Measurements from ENCODE around the gene GPAM. TPM values are rescaled to one million over a fixed set of nuclear protein-coding genes. Genes with fewer than 3 reads are reported as not detected.
"Not testable (repeated sequence)": the region's sequence is repeated elsewhere in the genome, so short reads cannot be mapped to it uniquely, and the experiment has no call there.

GPAM gene
- total and polyA plus RNA-seq, 7 experiments from 2014 or later, result 2.6 to 11.3 (median 4.3) TPM

- H3K36me3 Mint-ChIP-seq, result no peaks in the 10 kb centered on the region
- intact Hi-C loops (cut with micrococcal nuclease), result no loop called here
- H3K27ac Mint-ChIP-seq, result no peak overlapping the region
- no peak for DNase-seq
- no peak for ATAC-seq
- no peak overlapping the region for H3K27ac ChIP-seq (ENCODE audit: low read depth, low read length)
- H3K27me3 ChIP-seq (ENCODE audit: control insufficient read depth in 2 of 2, insufficient read depth in 2 of 2, low read length in 2 of 2), result no peaks in the 10 kb centered on the region
- no peak overlapping the region for H3K4me3 ChIP-seq (ENCODE audit: low read length)
- POLR2A ChIA-PET, result no interaction called here
- CTCF ChIA-PET, result no interaction called here
- no peaks in the 10 kb centered on the region for H3K9me3 ChIP-seq (ENCODE audit: control insufficient read depth in 2 of 3, low read length in 3 of 3)
- no peaks in the 10 kb centered on the region for H3K4me1 ChIP-seq (ENCODE audit: control insufficient read depth in 2 of 2, insufficient read depth in 2 of 2, low read length in 2 of 2)
- H3K27me3 Mint-ChIP-seq, result peaks cover 9 to 42% (median 26%) of the 10 kb centered on the region in 5 donors
- no peaks in the 10 kb centered on the region for H3K36me3 ChIP-seq (ENCODE audit: control insufficient read depth in 2 of 3, insufficient read depth in 3 of 3, low read length in 3 of 3)
- no peaks in the 10 kb centered on the region for H3K9me3 Mint-ChIP-seq
- no peak overlapping the region for H3K4me3 Mint-ChIP-seq
- H3K4me1 Mint-ChIP-seq, result no peaks in the 10 kb centered on the region
Observed at GRCh38 chr10:112201334-112201733, 17.8 kb upstream of the GPAM start.

- H3K4me1 Mint-ChIP-seq; DNase-seq; H3K27ac ChIP-seq (ENCODE audit: low read depth, low read length); intact Hi-C loops (cut with micrococcal nuclease); POLR2A ChIA-PET; H3K36me3 ChIP-seq (ENCODE audit: control insufficient read depth in 2 of 3, insufficient read depth in 3 of 3, low read length in 3 of 3); ATAC-seq; H3K4me1 ChIP-seq (ENCODE audit: control insufficient read depth in 2 of 2, insufficient read depth in 2 of 2, low read length in 2 of 2); H3K9me3 Mint-ChIP-seq; H3K27ac Mint-ChIP-seq; H3K9me3 ChIP-seq (ENCODE audit: control insufficient read depth in 2 of 3, low read length in 3 of 3); H3K4me3 Mint-ChIP-seq; H3K36me3 Mint-ChIP-seq; CTCF ChIA-PET; H3K27me3 ChIP-seq (ENCODE audit: control insufficient read depth in 2 of 2, insufficient read depth in 2 of 2, low read length in 2 of 2); H3K4me3 ChIP-seq (ENCODE audit: low read length): not testable (repeated sequence)
- peaks cover 9 to 42% (median 26%) of the 10 kb centered on the region in 5 donors for H3K27me3 Mint-ChIP-seq
Observed at GRCh38 chr10:112200259-112200658, 16.7 kb upstream of the GPAM start.

GRCh38 chr10:112197662-112198061 lies 14.1 kb upstream of the GPAM start:
- CTCF ChIA-PET; H3K4me1 ChIP-seq (ENCODE audit: control insufficient read depth in 2 of 2, insufficient read depth in 2 of 2, low read length in 2 of 2); H3K27ac Mint-ChIP-seq; H3K9me3 ChIP-seq (ENCODE audit: control insufficient read depth in 2 of 3, low read length in 3 of 3); POLR2A ChIA-PET; H3K4me3 ChIP-seq (ENCODE audit: low read length); H3K27ac ChIP-seq (ENCODE audit: low read depth, low read length); H3K27me3 ChIP-seq (ENCODE audit: control insufficient read depth in 2 of 2, insufficient read depth in 2 of 2, low read length in 2 of 2); ATAC-seq; H3K36me3 ChIP-seq (ENCODE audit: control insufficient read depth in 2 of 3, insufficient read depth in 3 of 3, low read length in 3 of 3); H3K4me3 Mint-ChIP-seq; intact Hi-C loops (cut with micrococcal nuclease); H3K4me1 Mint-ChIP-seq; DNase-seq; H3K36me3 Mint-ChIP-seq; H3K9me3 Mint-ChIP-seq: not testable (repeated sequence)
- H3K27me3 Mint-ChIP-seq, result peaks cover 7 to 27% (median 14%) of the 10 kb centered on the region in 5 donors

- H3K9me3 ChIP-seq (ENCODE audit: control insufficient read depth in 2 of 3, low read length in 3 of 3), result no peaks in the 10 kb centered on the region
- H3K36me3 ChIP-seq (ENCODE audit: control insufficient read depth in 2 of 3, insufficient read depth in 3 of 3, low read length in 3 of 3), result no peaks in the 10 kb centered on the region
- no peaks in the 10 kb centered on the region for H3K36me3 Mint-ChIP-seq
- no peaks in the 10 kb centered on the region for H3K4me1 Mint-ChIP-seq
- ChIA-PET POLR2A (no interaction called here), CTCF (no interaction called here)
- H3K27ac ChIP-seq (ENCODE audit: low read depth, low read length), result no peak overlapping the region
- no peak overlapping the region for H3K4me3 ChIP-seq (ENCODE audit: low read length)
- intact Hi-C loops (cut with micrococcal nuclease), result no loop called here
- no peaks in the 10 kb centered on the region for H3K4me1 ChIP-seq (ENCODE audit: control insufficient read depth in 2 of 2, insufficient read depth in 2 of 2, low read length in 2 of 2)
- no peaks in the 10 kb centered on the region for H3K27me3 ChIP-seq (ENCODE audit: control insufficient read depth in 2 of 2, insufficient read depth in 2 of 2, low read length in 2 of 2)
- H3K27me3 Mint-ChIP-seq, result peaks cover 0 to 8% (median 0%) of the 10 kb centered on the region in 5 donors
- no peak for ATAC-seq
- H3K4me3 Mint-ChIP-seq, result no peak overlapping the region
- peaks cover 0 to 2% (median 0%) of the 10 kb centered on the region in 11 donors for H3K9me3 Mint-ChIP-seq
- no peak for DNase-seq
- H3K27ac Mint-ChIP-seq, result no peak overlapping the region
Observed at GRCh38 chr10:112195224-112195623, 11.7 kb upstream of the GPAM start.

GRCh38 chr10:112191791-112192190 lies 8.2 kb upstream of the GPAM start:
- ChIA-PET POLR2A (no interaction called here), CTCF (no interaction called here)
- no peak overlapping the region for H3K4me3 Mint-ChIP-seq
- peaks cover 0 to 2% (median 0%) of the 10 kb centered on the region in 7 donors for H3K4me1 Mint-ChIP-seq
- ATAC-seq (no peak), DNase-seq (no peak)
- no peaks in the 10 kb centered on the region for H3K4me1 ChIP-seq (ENCODE audit: control insufficient read depth in 2 of 2, insufficient read depth in 2 of 2, low read length in 2 of 2)
- no peak overlapping the region for H3K27ac Mint-ChIP-seq
- H3K27me3 ChIP-seq (ENCODE audit: control insufficient read depth in 2 of 2, insufficient read depth in 2 of 2, low read length in 2 of 2), result no peaks in the 10 kb centered on the region
- H3K27me3 Mint-ChIP-seq, result peaks cover 0 to 17% (median 4%) of the 10 kb centered on the region in 5 donors
- no peaks in the 10 kb centered on the region for H3K36me3 Mint-ChIP-seq
- H3K9me3 Mint-ChIP-seq, result peaks cover 0 to 4% (median 0%) of the 10 kb centered on the region in 11 donors
- H3K4me3 ChIP-seq (ENCODE audit: low read length), result no peak overlapping the region
- H3K27ac ChIP-seq (ENCODE audit: low read depth, low read length), result no peak overlapping the region
- no peaks in the 10 kb centered on the region for H3K9me3 ChIP-seq (ENCODE audit: control insufficient read depth in 2 of 3, low read length in 3 of 3)
- H3K36me3 ChIP-seq (ENCODE audit: control insufficient read depth in 2 of 3, insufficient read depth in 3 of 3, low read length in 3 of 3), result no peaks in the 10 kb centered on the region
- intact Hi-C loops (cut with micrococcal nuclease), result no loop called here

GRCh38 chr10:112191041-112191590 lies 7.6 kb upstream of the GPAM start:
- no peak overlapping the region for H3K27ac ChIP-seq (ENCODE audit: low read depth, low read length)
- H3K4me3 ChIP-seq (ENCODE audit: low read length), result no peak overlapping the region
- POLR2A ChIA-PET, result no interaction called here
- H3K4me1 Mint-ChIP-seq, result peaks cover 0 to 2% (median 0%) of the 10 kb centered on the region in 7 donors
- peaks cover 0 to 17% (median 4%) of the 10 kb centered on the region in 5 donors for H3K27me3 Mint-ChIP-seq
- no peaks in the 10 kb centered on the region for H3K4me1 ChIP-seq (ENCODE audit: control insufficient read depth in 2 of 2, insufficient read depth in 2 of 2, low read length in 2 of 2)
- no peaks in the 10 kb centered on the region for H3K9me3 ChIP-seq (ENCODE audit: control insufficient read depth in 2 of 3, low read length in 3 of 3)
- CTCF ChIA-PET, result no interaction called here
- no peak overlapping the region for H3K4me3 Mint-ChIP-seq
- H3K36me3 ChIP-seq (ENCODE audit: control insufficient read depth in 2 of 3, insufficient read depth in 3 of 3, low read length in 3 of 3), result no peaks in the 10 kb centered on the region
- no peaks in the 10 kb centered on the region for H3K27me3 ChIP-seq (ENCODE audit: control insufficient read depth in 2 of 2, insufficient read depth in 2 of 2, low read length in 2 of 2)
- intact Hi-C loops (cut with micrococcal nuclease), result no loop called here
- no peak for DNase-seq
- ATAC-seq, result no peak
- H3K9me3 Mint-ChIP-seq, result peaks cover 0 to 5% (median 0%) of the 10 kb centered on the region in 11 donors
- no peaks in the 10 kb centered on the region for H3K36me3 Mint-ChIP-seq
- H3K27ac Mint-ChIP-seq, result no peak overlapping the region

GRCh38 chr10:112189465-112189864 lies 5.9 kb upstream of the GPAM start:
- Mint-ChIP-seq H3K9me3 (peaks cover 0 to 18% (median 6%) of the 10 kb centered on the region in 11 donors), H3K27ac (no peak overlapping the region), H3K4me3 (no peak overlapping the region), H3K27me3 (peaks cover 0 to 17% (median 4%) of the 10 kb centered on the region in 5 donors), H3K4me1 (peaks cover 0 to 7% (median 3%) of the 10 kb centered on the region in 7 donors), H3K36me3 (no peaks in the 10 kb centered on the region)
- ChIA-PET POLR2A (no interaction called here), CTCF (interaction anchor here (0.5 kb wide), 1 partner anchor 1195 kb away, joined by 3 read pairs; no protein-coding TSS in a partner anchor)
- Histone ChIP-seq H3K9me3 (ENCODE audit: control insufficient read depth in 2 of 3, low read length in 3 of 3) (no peaks in the 10 kb centered on the region), H3K27ac (ENCODE audit: low read depth, low read length) (no peak overlapping the region), H3K27me3 (ENCODE audit: control insufficient read depth in 2 of 2, insufficient read depth in 2 of 2, low read length in 2 of 2) (no peaks in the 10 kb centered on the region), H3K4me1 (ENCODE audit: control insufficient read depth in 2 of 2, insufficient read depth in 2 of 2, low read length in 2 of 2) (no peaks in the 10 kb centered on the region), H3K36me3 (ENCODE audit: control insufficient read depth in 2 of 3, insufficient read depth in 3 of 3, low read length in 3 of 3) (no peaks in the 10 kb centered on the region), H3K4me3 (ENCODE audit: low read length) (no peak overlapping the region)
- no peak for ATAC-seq
- DNase-seq, result no peak
- intact Hi-C loops (cut with micrococcal nuclease), result loop anchor here in 1 of 2 donors (10.0 kb wide), 2 partner anchors 1495 to 1985 kb away; partner anchors contain the start of genes CCDC186 and TDRD1

Measured in naive thymus-derived CD4-positive, alpha-beta T cell (primary cell).